ENCODE results near the gene FBXO17. TPM values are rescaled to one million over a fixed set of nuclear protein-coding genes. Genes with fewer than 3 reads are reported as not detected.

FBXO17 gene
- total and polyA plus RNA-seq, 2 of the 13 experiments (the other 11 are each of a cell fraction or from before 2014, with no cell fraction given), result 22.1 to 58.7 TPM

DNA sequence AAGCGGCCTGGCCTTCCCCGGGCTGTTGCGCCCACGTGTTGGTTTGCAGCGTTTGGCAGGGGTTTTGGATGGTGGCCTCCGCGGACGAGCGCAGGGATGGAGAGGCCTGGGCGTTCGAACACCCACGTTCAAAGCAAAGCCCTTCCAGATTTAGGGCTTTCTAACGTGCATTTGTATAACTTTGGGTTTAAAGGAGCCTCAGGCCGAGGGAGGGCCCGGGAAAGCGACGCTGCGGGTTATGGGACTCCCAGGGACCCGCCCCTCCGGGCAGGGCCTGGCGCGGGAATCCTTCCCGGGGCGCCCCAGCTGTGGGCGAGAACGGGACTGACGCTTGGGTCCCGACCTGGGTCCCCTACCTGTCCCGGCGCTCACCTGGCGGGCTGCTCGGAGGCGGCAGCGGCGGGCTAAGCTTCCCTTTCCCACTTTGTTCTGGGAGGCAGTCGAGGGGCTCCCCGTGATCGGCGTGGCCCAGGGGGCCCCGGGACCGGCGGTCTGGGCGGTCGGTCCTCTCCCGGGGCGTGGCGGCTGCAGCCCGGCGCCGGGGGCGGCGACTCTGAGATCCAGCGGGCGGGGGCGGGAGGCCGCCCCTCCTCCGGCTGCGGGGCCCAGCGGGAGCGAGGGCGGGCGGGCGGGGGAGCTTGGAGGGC is at the start of gene FBXO17 (continued):
- TF ChIP-seq ZNF44 (CRISPR knock-in tag; IDR thresholded peaks at IDR 0.05) (0 out of 2 replicates have a peak, but pooled peaks have one; percentile 56), RBAK (CRISPR knock-in tag; IDR thresholded peaks at IDR 0.05) (no peak), ZNF570 (CRISPR knock-in tag; IDR thresholded peaks at IDR 0.05; ENCODE audit: borderline replicate concordance) (no peak), GTF3A (CRISPR knock-in tag; conservative IDR thresholded peaks at IDR 0.05) (no peak), ZNF451 (CRISPR knock-in tag; IDR thresholded peaks at IDR 0.05) (0 out of 2 replicates have a peak, but pooled peaks have one; percentile 72), ONECUT2 (CRISPR knock-in tag; IDR thresholded peaks at IDR 0.05) (no peak), ASH2L (IDR thresholded peaks at IDR 0.05; ENCODE audit: insufficient read length, low read depth, low read length) (peak; percentile 8), SIN3B (IDR thresholded peaks at IDR 0.05; ENCODE audit: low read length) (no peak), GATAD1 (CRISPR knock-in tag; IDR thresholded peaks at IDR 0.05) (no peak), ZNF883 (CRISPR knock-in tag; IDR thresholded peaks at IDR 0.05; ENCODE audit: not compliant biosample characterization) (no peak), PRPF4 (IDR thresholded peaks at IDR 0.05; ENCODE audit: low read depth, low read length, poor library complexity, severe bottlenecking) (no peak), KDM4B (CRISPR knock-in tag; IDR thresholded peaks at IDR 0.05) (no peak), EZH2 (conservative IDR thresholded peaks at IDR 0.05; ENCODE audit: low read depth, low read length) (no peak), ZNF121 (CRISPR knock-in tag; IDR thresholded peaks at IDR 0.05) (0 out of 2 replicates have a peak, but pooled peaks have one; percentile 28), FOXA3 (CRISPR knock-in tag; IDR thresholded peaks at IDR 0.05) (no peak), AHR (CRISPR knock-in tag; IDR thresholded peaks at IDR 0.05) (no peak), IRX3 (CRISPR knock-in tag; IDR thresholded peaks at IDR 0.05; ENCODE audit: borderline replicate concordance, low read depth) (no peak), MYNN (CRISPR knock-in tag; IDR thresholded peaks at IDR 0.05; ENCODE audit: low read depth) (no peak), GATAD2A (CRISPR knock-in tag; IDR thresholded peaks at IDR 0.05) (no peak), HNRNPLL (IDR thresholded peaks at IDR 0.05; ENCODE audit: low read depth, low read length, poor library complexity, severe bottlenecking) (peak; percentile 30), ZKSCAN5 (CRISPR knock-in tag; IDR thresholded peaks at IDR 0.05) (peak; percentile 46; the same call in 1 of the 2 replicates), KDM2A (CRISPR knock-in tag; IDR thresholded peaks at IDR 0.05; ENCODE audit: borderline replicate concordance, low read depth) (peak; percentile 74; the same call in 1 of the 2 replicates), ZNF17 (CRISPR knock-in tag; IDR thresholded peaks at IDR 0.05) (no peak), ZNF136 (CRISPR knock-in tag; IDR thresholded peaks at IDR 0.05; ENCODE audit: low read depth) (no peak), NAIF1 (CRISPR knock-in tag; IDR thresholded peaks at IDR 0.05; ENCODE audit: borderline replicate concordance) (no peak), ZNF382 (CRISPR knock-in tag; IDR thresholded peaks at IDR 0.05; ENCODE audit: borderline replicate concordance) (no peak)
- TF ChIP-seq, protein P1, sequence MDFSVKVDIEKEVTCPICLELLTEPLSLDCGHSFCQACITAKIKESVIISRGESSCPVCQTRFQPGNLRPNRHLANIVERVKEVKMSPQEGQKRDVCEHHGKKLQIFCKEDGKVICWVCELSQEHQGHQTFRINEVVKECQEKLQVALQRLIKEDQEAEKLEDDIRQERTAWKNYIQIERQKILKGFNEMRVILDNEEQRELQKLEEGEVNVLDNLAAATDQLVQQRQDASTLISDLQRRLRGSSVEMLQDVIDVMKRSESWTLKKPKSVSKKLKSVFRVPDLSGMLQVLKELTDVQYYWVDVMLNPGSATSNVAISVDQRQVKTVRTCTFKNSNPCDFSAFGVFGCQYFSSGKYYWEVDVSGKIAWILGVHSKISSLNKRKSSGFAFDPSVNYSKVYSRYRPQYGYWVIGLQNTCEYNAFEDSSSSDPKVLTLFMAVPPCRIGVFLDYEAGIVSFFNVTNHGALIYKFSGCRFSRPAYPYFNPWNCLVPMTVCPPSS (IDR thresholded peaks at IDR 0.05), result no peak
- TF ChIP-seq, protein P2, sequence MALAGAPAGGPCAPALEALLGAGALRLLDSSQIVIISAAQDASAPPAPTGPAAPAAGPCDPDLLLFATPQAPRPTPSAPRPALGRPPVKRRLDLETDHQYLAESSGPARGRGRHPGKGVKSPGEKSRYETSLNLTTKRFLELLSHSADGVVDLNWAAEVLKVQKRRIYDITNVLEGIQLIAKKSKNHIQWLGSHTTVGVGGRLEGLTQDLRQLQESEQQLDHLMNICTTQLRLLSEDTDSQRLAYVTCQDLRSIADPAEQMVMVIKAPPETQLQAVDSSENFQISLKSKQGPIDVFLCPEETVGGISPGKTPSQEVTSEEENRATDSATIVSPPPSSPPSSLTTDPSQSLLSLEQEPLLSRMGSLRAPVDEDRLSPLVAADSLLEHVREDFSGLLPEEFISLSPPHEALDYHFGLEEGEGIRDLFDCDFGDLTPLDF (CRISPR knock-in tag; IDR thresholded peaks at IDR 0.05), result no peak
- TF ChIP-seq, protein P3, sequence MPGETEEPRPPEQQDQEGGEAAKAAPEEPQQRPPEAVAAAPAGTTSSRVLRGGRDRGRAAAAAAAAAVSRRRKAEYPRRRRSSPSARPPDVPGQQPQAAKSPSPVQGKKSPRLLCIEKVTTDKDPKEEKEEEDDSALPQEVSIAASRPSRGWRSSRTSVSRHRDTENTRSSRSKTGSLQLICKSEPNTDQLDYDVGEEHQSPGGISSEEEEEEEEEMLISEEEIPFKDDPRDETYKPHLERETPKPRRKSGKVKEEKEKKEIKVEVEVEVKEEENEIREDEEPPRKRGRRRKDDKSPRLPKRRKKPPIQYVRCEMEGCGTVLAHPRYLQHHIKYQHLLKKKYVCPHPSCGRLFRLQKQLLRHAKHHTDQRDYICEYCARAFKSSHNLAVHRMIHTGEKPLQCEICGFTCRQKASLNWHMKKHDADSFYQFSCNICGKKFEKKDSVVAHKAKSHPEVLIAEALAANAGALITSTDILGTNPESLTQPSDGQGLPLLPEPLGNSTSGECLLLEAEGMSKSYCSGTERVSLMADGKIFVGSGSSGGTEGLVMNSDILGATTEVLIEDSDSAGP (CRISPR knock-in tag; IDR thresholded peaks at IDR 0.05; ENCODE audit: borderline replicate concordance), result peak; percentile 88
